ENCODE data around the gene TEC.
A peak's percentile ranks its signal among the peaks of the same experiment; 100 is the strongest.

The TEC gene

GRCh38 chr4:48130100-48130499, 139.5 kb downstream of the TEC start:
- H3K4me3 ChIP-seq (ENCODE audit: low read depth, low read length) = no peak overlapping the region
- DNase-seq (ENCODE audit: low read depth, low spot score) = no peak
- POLR2A ChIA-PET = no interaction called here
- TF ChIP-seq, protein P1, sequence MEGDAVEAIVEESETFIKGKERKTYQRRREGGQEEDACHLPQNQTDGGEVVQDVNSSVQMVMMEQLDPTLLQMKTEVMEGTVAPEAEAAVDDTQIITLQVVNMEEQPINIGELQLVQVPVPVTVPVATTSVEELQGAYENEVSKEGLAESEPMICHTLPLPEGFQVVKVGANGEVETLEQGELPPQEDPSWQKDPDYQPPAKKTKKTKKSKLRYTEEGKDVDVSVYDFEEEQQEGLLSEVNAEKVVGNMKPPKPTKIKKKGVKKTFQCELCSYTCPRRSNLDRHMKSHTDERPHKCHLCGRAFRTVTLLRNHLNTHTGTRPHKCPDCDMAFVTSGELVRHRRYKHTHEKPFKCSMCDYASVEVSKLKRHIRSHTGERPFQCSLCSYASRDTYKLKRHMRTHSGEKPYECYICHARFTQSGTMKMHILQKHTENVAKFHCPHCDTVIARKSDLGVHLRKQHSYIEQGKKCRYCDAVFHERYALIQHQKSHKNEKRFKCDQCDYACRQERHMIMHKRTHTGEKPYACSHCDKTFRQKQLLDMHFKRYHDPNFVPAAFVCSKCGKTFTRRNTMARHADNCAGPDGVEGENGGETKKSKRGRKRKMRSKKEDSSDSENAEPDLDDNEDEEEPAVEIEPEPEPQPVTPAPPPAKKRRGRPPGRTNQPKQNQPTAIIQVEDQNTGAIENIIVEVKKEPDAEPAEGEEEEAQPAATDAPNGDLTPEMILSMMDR (IDR thresholded peaks at IDR 0.05; ENCODE audit: insufficient read depth, low read length, missing control alignments) = no peak
- CTCF ChIA-PET = interaction anchor here (0.8 to 6.2 kb wide), 2 partner anchors 10 to 403 kb away, joined by 3 to 71 read pairs; no protein-coding TSS in a partner anchor

GRCh38 chr4:48129307-48130014, 140.2 kb downstream of the TEC start:
- no peak overlapping the region for H3K4me3 ChIP-seq (ENCODE audit: low read depth, low read length)
- CTCF ChIA-PET = interaction anchor here (0.8 to 6.2 kb wide), 2 partner anchors 11 to 404 kb away, joined by 3 to 71 read pairs; no protein-coding TSS in a partner anchor
- POLR2A ChIA-PET = no interaction called here
- DNase-seq (ENCODE audit: low read depth, low spot score) = no peak
- TF ChIP-seq, protein P1 (IDR thresholded peaks at IDR 0.05; ENCODE audit: insufficient read depth, low read length, missing control alignments) = no peak

DNA sequence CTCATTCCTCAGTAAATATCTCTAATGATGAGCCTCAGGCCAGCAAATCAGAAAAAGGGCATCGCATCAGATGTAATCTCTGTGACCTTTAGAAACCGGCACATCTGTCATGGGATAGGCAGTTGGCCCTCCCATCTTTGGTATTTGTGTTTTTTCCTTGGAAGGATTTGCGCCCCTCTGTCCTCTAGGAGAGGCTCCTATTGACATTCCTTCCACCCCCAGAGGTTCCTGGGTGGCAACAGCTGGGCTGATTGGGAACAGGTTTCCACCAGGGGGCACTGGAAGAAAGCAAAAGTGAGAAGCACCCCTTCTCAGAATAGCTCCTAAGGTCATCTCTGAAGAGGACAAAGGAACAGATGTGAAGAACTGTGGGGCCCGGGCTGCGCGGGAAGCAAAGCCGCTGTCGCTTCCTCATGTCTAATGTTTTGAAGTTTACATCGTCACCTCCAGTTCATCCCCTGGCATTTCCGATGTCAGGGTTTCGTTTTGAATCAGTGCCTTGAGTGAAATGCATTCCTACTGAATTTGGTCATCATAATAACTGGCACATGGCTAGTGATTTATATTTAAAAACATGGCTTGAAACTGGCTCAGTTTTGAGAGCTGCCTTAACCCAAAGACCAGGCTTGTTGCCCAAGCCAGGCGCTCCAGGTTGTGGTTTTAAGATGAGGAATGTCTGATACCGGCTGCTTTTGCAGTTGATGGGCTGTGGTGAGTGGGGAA, 141.8 kb downstream of the TEC start:
- TF ChIP-seq, protein P1 (IDR thresholded peaks at IDR 0.05; ENCODE audit: insufficient read depth, low read length, missing control alignments) = peak; percentile 37
- ChIA-PET CTCF (interaction anchor here (1.2 to 6.2 kb wide), 5 partner anchors 9 to 419 kb away, joined by 4 to 71 read pairs (median 4); no protein-coding TSS in a partner anchor), POLR2A (interaction anchor here (0.7 kb wide), 1 partner anchor 11 kb away, joined by 3 read pairs; no protein-coding TSS in a partner anchor)
- H3K4me3 ChIP-seq (ENCODE audit: low read depth, low read length) = peak overlapping the region; percentile 34
- peak; percentile 92 for DNase-seq (ENCODE audit: low read depth, low spot score)

GRCh38 chr4:48127231-48127630, 142.4 kb downstream of the TEC start:
- no peak overlapping the region for H3K4me3 ChIP-seq (ENCODE audit: low read depth, low read length)
- ChIA-PET POLR2A (no interaction called here), CTCF (interaction anchor here (1.1 to 6.2 kb wide), 5 partner anchors 9 to 20 kb away, joined by 3 to 71 read pairs (median 4); no protein-coding TSS in a partner anchor)
- TF ChIP-seq, protein P1 (IDR thresholded peaks at IDR 0.05; ENCODE audit: insufficient read depth, low read length, missing control alignments) = no peak
- DNase-seq (ENCODE audit: low read depth, low spot score) = no peak

DNA sequence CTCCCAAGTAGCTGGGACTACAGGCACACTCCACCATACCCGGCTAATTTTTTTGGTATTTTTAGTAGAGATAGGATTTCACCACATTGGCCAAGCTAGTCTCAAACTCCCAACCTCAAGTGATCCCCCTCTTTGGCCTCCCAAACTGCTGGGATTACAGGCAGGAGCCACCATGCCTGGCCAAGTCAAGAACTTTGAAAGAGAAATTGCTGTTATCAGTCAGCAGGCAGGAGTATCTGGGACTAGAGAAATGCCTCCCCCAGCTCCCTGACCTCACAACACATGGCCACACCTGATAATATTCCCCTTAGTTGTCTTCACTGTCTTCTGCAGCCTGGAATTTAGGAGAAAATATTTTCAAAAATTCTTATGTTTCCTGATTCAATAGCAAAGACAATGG, 143.0 kb downstream of the TEC start:
- H3K4me3 ChIP-seq (ENCODE audit: low read depth, low read length) = no peak overlapping the region
- TF ChIP-seq, protein P1 (IDR thresholded peaks at IDR 0.05; ENCODE audit: insufficient read depth, low read length, missing control alignments) = no peak
- CTCF ChIA-PET = interaction anchor here (0.7 to 6.2 kb wide), 4 partner anchors 13 to 22 kb away, joined by 3 to 71 read pairs (median 6); no protein-coding TSS in a partner anchor
- POLR2A ChIA-PET = no interaction called here
- no peak for DNase-seq (ENCODE audit: low read depth, low spot score)

DNA sequence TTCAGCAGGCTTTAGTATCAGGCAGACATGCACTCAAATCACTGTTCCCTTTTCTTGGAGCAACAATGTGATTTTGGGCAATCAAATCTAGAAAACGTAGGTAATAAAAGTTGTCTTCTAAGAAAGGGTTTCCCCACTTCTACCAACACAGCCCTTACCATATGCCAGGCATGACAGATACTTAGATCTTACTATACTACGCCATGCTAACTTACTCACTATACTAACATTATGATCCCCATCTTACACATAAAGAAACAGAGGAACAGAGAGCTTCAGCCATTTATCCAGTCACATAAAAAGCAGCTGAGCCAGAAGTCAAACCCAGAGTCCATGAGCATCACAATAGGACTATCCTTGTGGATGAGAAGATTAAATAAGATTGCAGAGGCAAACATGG, 144.8 kb downstream of the TEC start:
- CTCF ChIA-PET = interaction anchor here (1.0 to 1.4 kb wide), 3 partner anchors 15 to 91 kb away, joined by 3 read pairs; no protein-coding TSS in a partner anchor

More for the DNA sequence above, 144.8 kb downstream of the TEC start:
- H3K4me3 ChIP-seq (ENCODE audit: low read depth, low read length) = no peak overlapping the region
- TF ChIP-seq, protein P1 (IDR thresholded peaks at IDR 0.05; ENCODE audit: insufficient read depth, low read length, missing control alignments) = no peak
- DNase-seq (ENCODE audit: low read depth, low spot score) = no peak
- POLR2A ChIA-PET = no interaction called here
